ENCODE data around the gene RABGEF1.
"Not testable (repeated sequence)": the region's sequence is repeated elsewhere in the genome, so short reads cannot be mapped to it uniquely, and the experiment has no call there.

DNA sequence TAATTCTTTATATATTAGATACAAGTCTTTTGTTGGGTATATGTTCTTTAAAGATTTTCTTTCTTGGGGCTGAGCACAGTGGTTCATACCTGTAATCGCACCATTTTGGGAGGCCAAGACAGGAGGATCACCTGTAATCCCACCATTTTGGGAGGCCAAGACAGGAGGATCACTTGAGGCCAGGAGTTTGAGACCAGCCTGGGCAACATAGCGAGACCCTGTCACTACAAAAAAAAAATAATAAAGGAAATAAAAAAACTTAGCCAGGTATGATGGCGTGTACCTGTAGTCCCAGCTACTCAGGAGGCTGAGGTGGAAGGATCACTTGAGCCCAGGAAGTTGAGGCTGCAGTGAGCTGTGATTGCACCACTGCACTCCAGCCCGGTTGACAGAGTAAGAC is 29.8 kb upstream of the RABGEF1 start:
- TF ChIP-seq RAD21 (IDR thresholded peaks at IDR 0.05 in 1 of 2, conservative IDR thresholded peaks at IDR 0.05 in 1 of 2; ENCODE audit: low read depth in 2 of 2, low read length in 2 of 2); CREB1 (IDR thresholded peaks at IDR 0.05); EP300 (IDR thresholded peaks at IDR 0.05; ENCODE audit: borderline replicate concordance in 1 of 2, low read depth in 2 of 2, low read length in 2 of 2); POLR2AphosphoS5 (IDR thresholded peaks at IDR 0.05; ENCODE audit: low read depth, low read length); NRF1 (IDR thresholded peaks at IDR 0.05; ENCODE audit: low read depth, low read length); POLR2A (IDR thresholded peaks at IDR 0.05; ENCODE audit: control extremely low read depth in 1 of 2, low read depth in 2 of 2, low read length in 2 of 2); KDM5A (IDR thresholded peaks at IDR 0.05; ENCODE audit: low read length); TEAD4 (IDR thresholded peaks at IDR 0.05; ENCODE audit: low read depth, low read length): not testable (repeated sequence)
- TF ChIP-seq, protein P1, sequence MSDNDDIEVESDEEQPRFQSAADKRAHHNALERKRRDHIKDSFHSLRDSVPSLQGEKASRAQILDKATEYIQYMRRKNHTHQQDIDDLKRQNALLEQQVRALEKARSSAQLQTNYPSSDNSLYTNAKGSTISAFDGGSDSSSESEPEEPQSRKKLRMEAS (IDR thresholded peaks at IDR 0.05): not testable (repeated sequence)
- TF ChIP-seq, protein P2, sequence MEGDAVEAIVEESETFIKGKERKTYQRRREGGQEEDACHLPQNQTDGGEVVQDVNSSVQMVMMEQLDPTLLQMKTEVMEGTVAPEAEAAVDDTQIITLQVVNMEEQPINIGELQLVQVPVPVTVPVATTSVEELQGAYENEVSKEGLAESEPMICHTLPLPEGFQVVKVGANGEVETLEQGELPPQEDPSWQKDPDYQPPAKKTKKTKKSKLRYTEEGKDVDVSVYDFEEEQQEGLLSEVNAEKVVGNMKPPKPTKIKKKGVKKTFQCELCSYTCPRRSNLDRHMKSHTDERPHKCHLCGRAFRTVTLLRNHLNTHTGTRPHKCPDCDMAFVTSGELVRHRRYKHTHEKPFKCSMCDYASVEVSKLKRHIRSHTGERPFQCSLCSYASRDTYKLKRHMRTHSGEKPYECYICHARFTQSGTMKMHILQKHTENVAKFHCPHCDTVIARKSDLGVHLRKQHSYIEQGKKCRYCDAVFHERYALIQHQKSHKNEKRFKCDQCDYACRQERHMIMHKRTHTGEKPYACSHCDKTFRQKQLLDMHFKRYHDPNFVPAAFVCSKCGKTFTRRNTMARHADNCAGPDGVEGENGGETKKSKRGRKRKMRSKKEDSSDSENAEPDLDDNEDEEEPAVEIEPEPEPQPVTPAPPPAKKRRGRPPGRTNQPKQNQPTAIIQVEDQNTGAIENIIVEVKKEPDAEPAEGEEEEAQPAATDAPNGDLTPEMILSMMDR (IDR thresholded peaks at IDR 0.05; ENCODE audit: control extremely low read depth in 1 of 3, insufficient read depth in 1 of 3, low read depth in 1 of 3, low read length in 3 of 3): not testable (repeated sequence)
- TF ChIP-seq, protein P3, sequence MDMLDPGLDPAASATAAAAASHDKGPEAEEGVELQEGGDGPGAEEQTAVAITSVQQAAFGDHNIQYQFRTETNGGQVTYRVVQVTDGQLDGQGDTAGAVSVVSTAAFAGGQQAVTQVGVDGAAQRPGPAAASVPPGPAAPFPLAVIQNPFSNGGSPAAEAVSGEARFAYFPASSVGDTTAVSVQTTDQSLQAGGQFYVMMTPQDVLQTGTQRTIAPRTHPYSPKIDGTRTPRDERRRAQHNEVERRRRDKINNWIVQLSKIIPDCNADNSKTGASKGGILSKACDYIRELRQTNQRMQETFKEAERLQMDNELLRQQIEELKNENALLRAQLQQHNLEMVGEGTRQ (IDR thresholded peaks at IDR 0.05; ENCODE audit: low read length): not testable (repeated sequence)
